K562 (cell line): ENCODE data around the gene SLC22A23. TPM values are rescaled to one million over a fixed set of nuclear protein-coding genes. Genes with fewer than 3 reads are reported as not detected.

Experiments used
- ARID2 ChIP-seq: fragments of 450-650 bp; IDR thresholded peaks from 2 replicates; pipeline ENCODE4 v1.6.1; 2017; ENCODE audit warnings: antibody characterized with exemption, mild to moderate bottlenecking
- CBFA2T2 ChIP-seq: fragments of 450-650 bp; conservative IDR thresholded peaks from 2 replicates; pipeline ENCODE4 v1.6.1; 2017; ENCODE audit warnings: mild to moderate bottlenecking
- CHD7 ChIP-seq: fragments of 200-600 bp; sonication (generic); IDR thresholded peaks from one replicate; pipeline ENCODE4 v1.6.1; 2012; ENCODE audit warnings: mild to moderate bottlenecking, low read depth, low read length, inconsistent platforms
- CTBP1 ChIP-seq: fragments of 450-650 bp; IDR thresholded peaks from 2 replicates; pipeline ENCODE4 v1.6.1; 2016; ENCODE audit warnings: borderline replicate concordance
- HEY1 ChIP-seq: fragments of 250-450 bp; sonication (Bioruptor Pico); IDR thresholded peaks from 2 replicates; pipeline ENCODE4 v1.5.0; 2020; ENCODE audit warnings: mild to moderate bottlenecking, moderate library complexity, borderline replicate concordance
- MXI1 ChIP-seq: IDR thresholded peaks from 2 replicates; pipeline ENCODE4 v1.6.1; 2011; ENCODE audit warnings: low read depth, mild to moderate bottlenecking, improper control_type of control experiment, low read length
- PHF8 ChIP-seq: fragments of 200-600 bp; sonication (generic); IDR thresholded peaks from 2 replicates; pipeline ENCODE4 v1.6.1; 2012; ENCODE audit warnings: mixed run types, mild to moderate bottlenecking, inconsistent platforms, low read length, moderate library complexity, borderline replicate concordance
- TBP ChIP-seq: optimal IDR thresholded peaks from 2 replicates; pipeline ENCODE3; 2011; ENCODE audit warnings: low read depth, low read length, improper control_type of control experiment
- TOE1 ChIP-seq, 2 experiments: fragments of 450-650 bp in 1 of 2; sonication (generic) in 1 of 2; formaldehyde crosslinking in 1 of 2; IDR thresholded peaks; 2 replicates each; pipeline versions ENCODE4 v1.7.1 to v1.8.0; 2016 to 2022; ENCODE audit warnings: borderline replicate concordance in 2 of 2, mild to moderate bottlenecking in 2 of 2, antibody characterized with exemption in 1 of 2, inconsistent platforms in 1 of 2, low read depth in 1 of 2, missing genetic modification reagents in 1 of 2, moderate library complexity in 1 of 2
- XRCC4 ChIP-seq: IDR thresholded peaks from one replicate; pipeline ENCODE4 v1.6.1; 2011; ENCODE audit not compliant: insufficient read depth, insufficient read length; ENCODE audit errors: extremely low read depth
- ZFP1 ChIP-seq: fragments of 450-650 bp; formaldehyde crosslinking; IDR thresholded peaks from 2 replicates; pipeline ENCODE4 v1.4.0; 2020; ENCODE audit warnings: mild to moderate bottlenecking, mixed read lengths
- ZNF23 ChIP-seq: fragments of 250-450 bp; sonication (Bioruptor Pico); IDR thresholded peaks from 2 replicates; pipeline ENCODE4 v1.4.0; 2020; ENCODE audit warnings: mild to moderate bottlenecking
- ZNF253 ChIP-seq: fragments of 250-450 bp; sonication (Bioruptor Pico); conservative IDR thresholded peaks from 2 replicates; pipeline ENCODE4 v1.6.1; 2021; ENCODE audit warnings: mild to moderate bottlenecking
- ZNF274 ChIP-seq: IDR thresholded peaks from 2 replicates; pipeline ENCODE4 v1.6.1; 2011; ENCODE audit warnings: low read depth, mild to moderate bottlenecking, low read length, moderate library complexity, borderline replicate concordance
- ZNF445 ChIP-seq: fragments of 250-450 bp; sonication (Bioruptor Pico); IDR thresholded peaks from 2 replicates; pipeline ENCODE4 v1.4.0; 2020; ENCODE audit warnings: low read depth, mild to moderate bottlenecking, moderate library complexity
- ZNF79 ChIP-seq: fragments of 250-450 bp; sonication (Bioruptor Pico); IDR thresholded peaks from 2 replicates; pipeline ENCODE4 v1.4.0; 2020; ENCODE audit warnings: low read depth, mild to moderate bottlenecking, moderate library complexity
- polyA plus RNA-seq, 8 experiments: library from polyadenylated mRNA; depleted of rRNA in 4 of 8; stranded (reverse) in 5 of 8; unstranded in 3 of 8; fragments of >200 nt; fragmentation: Nextera tagmentation in 2 of 8; fragmentation: Illumina TruSeq in 1 of 8; extraction: Ambion mirVana in 2 of 8; extraction: Trizol in 1 of 8; gene quantifications; 2 replicates each; pipeline versions ENCODE4 v1.2.1 to v1.2.3, GENCODE V29; 2011 to 2014; ENCODE audit warnings: inconsistent platforms in 1 of 8, missing spikeins in 1 of 8
- total RNA-seq, 7 experiments: library from RNA; depleted of rRNA in 6 of 7; stranded (reverse); fragments of >200 nt in 6 of 7; fragmentation: Illumina TruSeq in 2 of 7; extraction: Trizol in 2 of 7; gene quantifications; 2 replicates each; pipeline versions ENCODE4 v1.2.1 to v1.2.3, GENCODE V29; 2011 to 2021; ENCODE audit warnings: low replicate concordance in 1 of 7
- TF ChIP-seq, protein P1 (sequence below): fragments of 450-650 bp; IDR thresholded peaks from 2 replicates; pipeline ENCODE4 v1.6.1; 2016; ENCODE audit warnings: borderline replicate concordance

The SLC22A23 gene
- total and polyA plus RNA-seq, 9 of the 15 experiments (the other 6 are each of a cell fraction or from before 2014, with no cell fraction given), result 0.30 to 8.7 (median 2.5) TPM

DNA sequence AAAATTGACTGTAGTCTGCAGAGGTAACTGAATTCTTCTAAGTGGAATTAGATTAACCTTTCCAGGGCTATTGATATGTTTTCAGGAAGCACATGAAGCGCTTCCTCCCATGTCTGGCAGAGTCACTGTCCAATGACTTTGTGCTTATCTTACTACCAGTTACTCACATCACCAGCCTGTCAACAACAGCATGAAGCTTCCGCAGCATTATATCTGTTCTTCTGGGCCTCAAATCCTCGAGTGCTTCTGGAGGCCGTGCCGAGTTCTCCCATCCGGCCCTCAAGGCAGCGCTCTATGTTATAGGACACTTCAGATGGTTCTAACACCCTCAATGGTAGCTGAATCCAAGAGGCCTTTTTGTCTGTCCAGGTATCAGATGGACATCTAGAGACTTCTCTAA lies 164.9 kb downstream of the SLC22A23 start (continued):
- no peak for TF ChIP-seq CHD7
- no peak for TF ChIP-seq ZNF253 (CRISPR knock-in tag)
- no peak for TF ChIP-seq ZNF445 (CRISPR knock-in tag)
- TF ChIP-seq ZNF79, result no peak
- TF ChIP-seq ARID2, result no peak
- peak; percentile 68 for TF ChIP-seq CBFA2T2
- no peak for TF ChIP-seq HEY1 (CRISPR knock-in tag)
- TF ChIP-seq TOE1 (IDR thresholded peaks at IDR 0.05; ENCODE audit: borderline replicate concordance), result no peak
- no peak for TF ChIP-seq TOE1 (CRISPR knock-in tag; IDR thresholded peaks at IDR 0.05; ENCODE audit: borderline replicate concordance, low read depth)
- TF ChIP-seq TBP, result no peak
- TF ChIP-seq CTBP1, result peak; percentile 77; the same call in 1 of the 2 replicates
- TF ChIP-seq, protein P1, sequence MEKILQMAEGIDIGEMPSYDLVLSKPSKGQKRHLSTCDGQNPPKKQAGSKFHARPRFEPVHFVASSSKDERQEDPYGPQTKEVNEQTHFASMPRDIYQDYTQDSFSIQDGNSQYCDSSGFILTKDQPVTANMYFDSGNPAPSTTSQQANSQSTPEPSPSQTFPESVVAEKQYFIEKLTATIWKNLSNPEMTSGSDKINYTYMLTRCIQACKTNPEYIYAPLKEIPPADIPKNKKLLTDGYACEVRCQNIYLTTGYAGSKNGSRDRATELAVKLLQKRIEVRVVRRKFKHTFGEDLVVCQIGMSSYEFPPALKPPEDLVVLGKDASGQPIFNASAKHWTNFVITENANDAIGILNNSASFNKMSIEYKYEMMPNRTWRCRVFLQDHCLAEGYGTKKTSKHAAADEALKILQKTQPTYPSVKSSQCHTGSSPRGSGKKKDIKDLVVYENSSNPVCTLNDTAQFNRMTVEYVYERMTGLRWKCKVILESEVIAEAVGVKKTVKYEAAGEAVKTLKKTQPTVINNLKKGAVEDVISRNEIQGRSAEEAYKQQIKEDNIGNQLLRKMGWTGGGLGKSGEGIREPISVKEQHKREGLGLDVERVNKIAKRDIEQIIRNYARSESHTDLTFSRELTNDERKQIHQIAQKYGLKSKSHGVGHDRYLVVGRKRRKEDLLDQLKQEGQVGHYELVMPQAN, result no peak
- no peak for TF ChIP-seq ZFP1
- TF ChIP-seq ZNF274, result no peak
- no peak for TF ChIP-seq MXI1
- TF ChIP-seq PHF8, result no peak
- TF ChIP-seq ZNF23 (CRISPR knock-in tag), result no peak
- no peak for TF ChIP-seq XRCC4
